ENCODE data around the gene SNED1.
"Not testable (repeated sequence)": the region's sequence is repeated elsewhere in the genome, so short reads cannot be mapped to it uniquely, and the experiment has no call there.

The SNED1 gene

DNA sequence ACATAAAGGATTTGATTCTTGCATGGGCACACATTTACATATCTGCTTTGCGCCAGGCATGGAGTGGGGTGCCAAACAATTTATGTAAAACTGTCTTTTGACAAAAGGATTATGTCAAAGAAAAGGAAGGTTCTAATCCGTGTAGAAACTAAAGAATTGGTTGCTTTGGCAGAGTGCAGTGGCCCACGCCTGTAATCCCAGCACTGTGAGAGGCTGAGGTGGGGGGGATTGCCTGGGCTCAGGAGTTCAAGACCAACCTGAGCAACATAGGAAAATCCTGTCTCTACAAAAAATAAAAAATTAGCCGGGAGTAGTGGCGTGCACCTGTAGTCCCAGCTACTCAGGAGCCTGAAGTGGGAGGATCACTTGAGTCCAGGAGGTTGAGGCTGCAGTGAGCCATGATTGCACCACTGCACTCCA, 104.8 kb downstream of the SNED1 start:
- peak overlapping the region; percentile 87 for H3K27ac ChIP-seq
- no peaks in the 10 kb centered on the region for H3K36me3 ChIP-seq (ENCODE audit: control insufficient read depth, insufficient read depth, low read length)
- H3K9me3 ChIP-seq (ENCODE audit: control insufficient read depth, low read length), result no peaks in the 10 kb centered on the region
- H2AFZ ChIP-seq, result peak overlapping the region; percentile 93
- TF ChIP-seq, protein P1, sequence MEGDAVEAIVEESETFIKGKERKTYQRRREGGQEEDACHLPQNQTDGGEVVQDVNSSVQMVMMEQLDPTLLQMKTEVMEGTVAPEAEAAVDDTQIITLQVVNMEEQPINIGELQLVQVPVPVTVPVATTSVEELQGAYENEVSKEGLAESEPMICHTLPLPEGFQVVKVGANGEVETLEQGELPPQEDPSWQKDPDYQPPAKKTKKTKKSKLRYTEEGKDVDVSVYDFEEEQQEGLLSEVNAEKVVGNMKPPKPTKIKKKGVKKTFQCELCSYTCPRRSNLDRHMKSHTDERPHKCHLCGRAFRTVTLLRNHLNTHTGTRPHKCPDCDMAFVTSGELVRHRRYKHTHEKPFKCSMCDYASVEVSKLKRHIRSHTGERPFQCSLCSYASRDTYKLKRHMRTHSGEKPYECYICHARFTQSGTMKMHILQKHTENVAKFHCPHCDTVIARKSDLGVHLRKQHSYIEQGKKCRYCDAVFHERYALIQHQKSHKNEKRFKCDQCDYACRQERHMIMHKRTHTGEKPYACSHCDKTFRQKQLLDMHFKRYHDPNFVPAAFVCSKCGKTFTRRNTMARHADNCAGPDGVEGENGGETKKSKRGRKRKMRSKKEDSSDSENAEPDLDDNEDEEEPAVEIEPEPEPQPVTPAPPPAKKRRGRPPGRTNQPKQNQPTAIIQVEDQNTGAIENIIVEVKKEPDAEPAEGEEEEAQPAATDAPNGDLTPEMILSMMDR (IDR thresholded peaks at IDR 0.05), result no peak
- peaks cover 9% of the 10 kb centered on the region for H3K79me2 ChIP-seq
- H3K4me2 ChIP-seq (ENCODE audit: low read length), result peak overlapping the region; percentile 89
- no peaks in the 10 kb centered on the region for H3K27me3 ChIP-seq (ENCODE audit: control insufficient read depth, insufficient read depth, low read length)
- no peaks in the 10 kb centered on the region for H3K4me1 ChIP-seq
- peak overlapping the region; percentile 78 for H3K9ac ChIP-seq
- H3K4me3 ChIP-seq (ENCODE audit: low read depth, low read length), result peak overlapping the region; percentile 75

DNA sequence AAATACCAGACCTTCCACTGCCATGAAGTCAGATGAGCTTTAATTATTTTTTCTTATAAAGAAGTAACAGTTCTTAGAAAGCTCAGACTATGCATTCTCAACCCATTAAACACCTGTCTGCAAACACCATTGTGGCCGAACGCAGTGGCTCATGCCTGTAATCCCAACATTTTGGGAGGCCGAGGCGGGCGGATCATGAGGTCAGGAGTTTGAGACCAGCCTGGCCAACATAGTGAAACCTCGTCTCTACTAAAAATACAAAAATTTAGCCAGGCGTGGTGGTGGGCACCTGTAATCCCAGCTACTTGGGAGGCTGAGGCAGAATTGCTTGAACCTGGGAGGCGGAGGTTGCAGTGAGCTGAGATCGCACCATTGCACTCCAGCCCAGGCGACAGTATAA, 106.2 kb downstream of the SNED1 start:
- not testable (repeated sequence) for H3K9me3 ChIP-seq (ENCODE audit: control insufficient read depth, low read length); H3K27me3 ChIP-seq (ENCODE audit: control insufficient read depth, insufficient read depth, low read length); H3K27ac ChIP-seq; H3K4me3 ChIP-seq (ENCODE audit: low read depth, low read length); H3K36me3 ChIP-seq (ENCODE audit: control insufficient read depth, insufficient read depth, low read length); H2AFZ ChIP-seq; H3K9ac ChIP-seq; H3K79me2 ChIP-seq; H3K4me1 ChIP-seq; H3K4me2 ChIP-seq (ENCODE audit: low read length)

DNA sequence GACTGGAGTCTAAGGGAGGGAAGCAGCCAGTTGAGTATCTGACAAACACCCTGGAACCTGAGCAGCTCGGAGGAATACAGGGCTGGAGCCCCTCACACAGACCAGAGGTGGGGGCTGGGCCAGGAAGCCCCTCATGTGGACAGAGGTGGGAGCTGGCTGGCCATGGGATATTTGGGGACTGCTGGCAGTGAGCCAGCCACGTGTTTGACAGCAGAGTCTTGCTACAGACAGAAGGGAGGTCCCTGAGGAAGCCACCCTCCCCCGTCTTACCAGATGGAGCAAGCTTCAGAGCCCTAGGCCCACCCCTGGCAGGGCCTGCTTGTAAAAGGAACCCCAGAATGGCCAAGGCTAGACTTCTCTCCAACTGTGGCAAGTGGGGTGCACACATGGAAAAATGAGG, 107.2 kb downstream of the SNED1 start:
- no peak overlapping the region for H3K4me3 ChIP-seq (ENCODE audit: low read depth, low read length)
- H3K36me3 ChIP-seq (ENCODE audit: control insufficient read depth, insufficient read depth, low read length), result no peaks in the 10 kb centered on the region
- no peaks in the 10 kb centered on the region for H3K27me3 ChIP-seq (ENCODE audit: control insufficient read depth, insufficient read depth, low read length)
- H3K79me2 ChIP-seq, result peaks cover 9% of the 10 kb centered on the region
- no peak overlapping the region for H3K4me2 ChIP-seq (ENCODE audit: low read length)
- H2AFZ ChIP-seq, result no peak overlapping the region
- no peak overlapping the region for H3K27ac ChIP-seq
- TF ChIP-seq, protein P1 (IDR thresholded peaks at IDR 0.05), result no peak
- H3K9ac ChIP-seq, result no peak overlapping the region
- H3K4me1 ChIP-seq, result no peaks in the 10 kb centered on the region
- no peaks in the 10 kb centered on the region for H3K9me3 ChIP-seq (ENCODE audit: control insufficient read depth, low read length)

DNA sequence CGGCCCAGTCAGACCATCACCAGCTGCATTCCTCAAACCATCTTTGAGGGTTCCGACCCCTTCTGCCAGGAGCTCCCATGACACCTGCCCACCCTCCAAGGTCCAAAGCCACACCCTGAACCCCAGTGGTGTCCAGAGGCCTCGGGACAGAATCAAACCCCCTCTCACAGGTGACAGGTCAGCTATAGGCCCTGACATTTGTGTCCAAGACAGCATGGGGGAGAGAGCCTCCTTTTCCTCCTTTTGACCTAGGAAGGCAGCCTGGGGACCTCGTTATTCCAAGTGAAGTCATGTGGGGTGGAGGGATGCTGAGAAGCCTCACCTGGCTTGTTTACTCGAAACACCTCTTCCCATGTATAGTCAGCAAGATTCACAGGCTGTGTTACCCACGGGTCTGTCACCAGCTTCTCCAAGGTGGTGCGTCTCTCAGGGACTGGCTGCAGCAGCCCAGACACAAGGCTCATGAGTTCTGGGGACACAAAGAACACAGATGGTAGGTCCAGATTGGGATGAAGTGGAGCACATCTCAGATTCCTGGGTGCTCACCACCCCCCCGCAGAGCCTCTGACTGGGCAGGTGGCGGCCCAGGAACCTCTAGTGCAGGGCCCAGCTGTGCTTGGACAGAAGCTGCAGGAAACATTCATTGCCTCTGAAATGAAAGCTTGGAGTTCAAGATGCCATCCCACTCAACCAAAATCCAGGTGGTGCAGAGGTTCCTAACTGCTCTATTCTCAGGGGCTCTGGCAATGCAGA, 108.8 kb downstream of the SNED1 start:
- Histone ChIP-seq H3K9ac (no peak overlapping the region), H3K27me3 (ENCODE audit: control insufficient read depth, insufficient read depth, low read length) (no peaks in the 10 kb centered on the region), H2AFZ (no peak overlapping the region), H3K4me1 (no peaks in the 10 kb centered on the region), H3K9me3 (ENCODE audit: control insufficient read depth, low read length) (no peaks in the 10 kb centered on the region), H3K4me3 (ENCODE audit: low read depth, low read length) (no peak overlapping the region), H3K4me2 (ENCODE audit: low read length) (no peak overlapping the region), H3K36me3 (ENCODE audit: control insufficient read depth, insufficient read depth, low read length) (no peaks in the 10 kb centered on the region), H3K27ac (no peak overlapping the region), H3K79me2 (no peaks in the 10 kb centered on the region)
- TF ChIP-seq, protein P1 (IDR thresholded peaks at IDR 0.05), result no peak

DNA sequence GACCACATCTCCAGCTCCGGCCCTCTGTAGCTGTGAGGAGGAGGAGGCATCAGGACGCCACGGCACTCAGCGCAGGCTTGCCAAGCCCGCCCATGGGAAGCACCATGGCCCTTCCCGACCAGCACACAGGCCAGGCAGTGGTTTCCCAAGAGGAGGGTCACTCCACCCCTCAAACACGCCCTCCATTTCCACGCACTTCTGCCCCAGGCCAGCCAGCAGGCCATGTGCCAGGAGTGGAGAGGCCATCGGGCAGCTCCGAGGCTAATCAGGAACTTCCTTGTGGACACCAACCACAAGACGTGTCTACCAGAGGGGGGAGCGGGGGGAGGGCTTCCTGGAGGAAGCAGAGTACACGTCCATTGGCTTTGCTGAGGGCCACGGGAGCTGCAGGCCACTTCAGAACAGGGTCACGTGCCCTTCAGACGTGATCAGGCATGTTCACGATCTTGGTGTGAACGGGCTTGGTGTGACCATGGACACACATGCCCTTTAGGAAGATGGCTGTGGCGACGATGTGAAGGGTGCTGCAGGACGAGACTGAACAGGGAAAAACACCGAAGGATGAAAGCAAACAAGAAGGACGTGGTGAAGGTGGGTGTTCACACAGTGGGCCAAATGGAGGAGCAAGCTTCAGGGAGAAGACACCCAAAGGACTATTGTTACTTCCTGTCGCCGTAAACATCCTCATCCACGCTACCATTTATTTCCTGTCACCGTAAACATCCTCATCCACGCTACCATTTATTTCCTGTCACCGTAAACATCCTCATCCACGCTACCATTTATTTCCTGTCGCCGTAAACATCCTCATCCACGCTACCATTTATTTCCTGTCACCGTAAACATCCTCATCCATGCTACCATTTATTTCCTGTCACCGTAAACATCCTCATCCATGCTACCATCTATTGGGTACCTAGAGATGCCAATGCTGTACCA, 110.1 kb downstream of the SNED1 start:
- Histone ChIP-seq H3K4me1 (no peaks in the 10 kb centered on the region), H3K36me3 (ENCODE audit: control insufficient read depth, insufficient read depth, low read length) (no peaks in the 10 kb centered on the region), H3K79me2 (no peaks in the 10 kb centered on the region), H3K27ac (no peak overlapping the region), H3K4me3 (ENCODE audit: low read depth, low read length) (no peak overlapping the region), H3K9me3 (ENCODE audit: control insufficient read depth, low read length) (no peaks in the 10 kb centered on the region), H3K9ac (no peak overlapping the region), H3K27me3 (ENCODE audit: control insufficient read depth, insufficient read depth, low read length) (no peaks in the 10 kb centered on the region), H3K4me2 (ENCODE audit: low read length) (no peak overlapping the region), H2AFZ (no peak overlapping the region)
- TF ChIP-seq, protein P1 (IDR thresholded peaks at IDR 0.05), result no peak
